OCI-LY7 (cell line): ENCODE measurements around the gene HSP90B1. TPM values are rescaled to one million over a fixed set of nuclear protein-coding genes. Genes with fewer than 3 reads are reported as not detected.

Experiments
- BruUV-seq: library from RNA; stranded (reverse); fragments of 400-500 nt; replicated peaks from 2 replicates; lab custom pipeline; 2021; lab: Mats Ljungman, UMichigan
- CTCF ChIA-PET: fragments of 300-600 bp; sonication (Branson Sonifier 250); formaldehyde crosslinking; loops from one replicate; lab custom pipeline; 2022; ENCODE audit warnings: antibody characterized with exemption; ENCODE audit not compliant: unreplicated experiment; lab: Charles Lee
- POLR2A ChIA-PET: fragments of 300-600 bp; sonication (Branson Sonifier 250); formaldehyde crosslinking; loops from one replicate; lab custom pipeline; 2022; ENCODE audit warnings: antibody characterized with exemption; lab: Charles Lee
- DNase-seq: peaks from one replicate; pipeline ENCODE4 v3.0.0-alpha.2; 2015; ENCODE audit warnings: low spot score
- H2AFZ ChIP-seq: fragments of 200-600 bp; sonication (generic), shearing (Covaris generic); 2 replicates; pipeline ENCODE4 v1.6.1; 2014; ENCODE audit warnings: mild to moderate bottlenecking, antibody characterized with exemption, low read length, moderate library complexity
- H3K27ac ChIP-seq: fragments of 200-600 bp; sonication (generic); 2 replicates; pipeline ENCODE4 v1.5.1; 2014; ENCODE audit warnings: mixed run types, low read depth, mild to moderate bottlenecking, moderate library complexity, low read length, inconsistent platforms; ENCODE audit not compliant: poor library complexity, severe bottlenecking
- H3K36me3 ChIP-seq: fragments of 200-600 bp; sonication (generic); 2 replicates; pipeline ENCODE4 v1.6.1; 2014; ENCODE audit warnings: mild to moderate bottlenecking, antibody characterized with exemption, low read length, moderate library complexity, mixed read lengths; ENCODE audit not compliant: insufficient read depth
- H3K4me1 ChIP-seq: fragments of 200-600 bp; sonication (generic); 2 replicates; pipeline ENCODE4 v1.5.1; 2014; ENCODE audit warnings: mild to moderate bottlenecking, low read length; ENCODE audit not compliant: insufficient read depth, poor library complexity, severe bottlenecking
- H3K4me2 ChIP-seq: fragments of 200-600 bp; sonication (generic); 2 replicates; pipeline ENCODE4 v1.6.1; 2014; ENCODE audit warnings: mild to moderate bottlenecking, low read length
- H3K4me3 ChIP-seq: fragments of 200-600 bp; sonication (generic); 2 replicates; pipeline ENCODE4 v1.5.1; 2014; ENCODE audit warnings: mild to moderate bottlenecking, low read depth, low read length; ENCODE audit not compliant: poor library complexity, severe bottlenecking
- H3K79me2 ChIP-seq: fragments of 200-600 bp; sonication (generic); 2 replicates; pipeline ENCODE4 v1.6.1; 2016; ENCODE audit warnings: low read depth, mild to moderate bottlenecking, low read length, moderate library complexity, mixed read lengths; ENCODE audit not compliant: insufficient read depth
- H3K9me2 ChIP-seq: fragments of 200-600 bp; sonication (generic); 2 replicates; pipeline ENCODE4 v1.6.1; 2016; ENCODE audit warnings: mild to moderate bottlenecking, low read length, mixed read lengths; ENCODE audit not compliant: insufficient read depth
- H3K9me3 ChIP-seq: fragments of 200-600 bp; sonication (generic); 2 replicates; pipeline ENCODE4 v1.6.1; 2014; ENCODE audit warnings: mild to moderate bottlenecking, mixed run types, low read length, mixed read lengths
- H4K20me1 ChIP-seq: fragments of 200-600 bp; sonication (generic); 2 replicates; pipeline ENCODE4 v1.6.1; 2014; ENCODE audit warnings: mild to moderate bottlenecking, antibody characterized with exemption, low read length, moderate library complexity, mixed read lengths; ENCODE audit not compliant: insufficient read depth
- CTCF ChIP-seq: fragments of 200-600 bp; sonication (generic); conservative IDR thresholded peaks from 2 replicates; pipeline ENCODE4 v1.5.1; 2014; ENCODE audit warnings: mild to moderate bottlenecking, antibody characterized with exemption, low read length, moderate library complexity, mixed read lengths
- EZH2phosphoT487 ChIP-seq: fragments of 200-600 bp; sonication (generic); IDR thresholded peaks from 2 replicates; pipeline ENCODE4 v1.6.1; 2018; ENCODE audit warnings: low read depth, borderline replicate concordance, mild to moderate bottlenecking, mixed run types, antibody characterized with exemption, low read length, moderate library complexity, mixed read lengths
- intact Hi-C: fragments of 100-400 bp; cut with micrococcal nuclease; formaldehyde crosslinking; loops from one replicate; pipeline ENCODE4 v1.10.0; 2022; ENCODE audit not compliant: unreplicated experiment
- total RNA-seq, 2 experiments: library from RNA; depleted of rRNA in 1 of 2; stranded (reverse); fragments of >200 nt in 1 of 2; shearing (Covaris generic) in 1 of 2; gene quantifications; 2 replicates each; pipeline ENCODE4 v1.2.3, GENCODE V29; 2014 to 2022

HSP90B1 gene
- total RNA-seq, 2 experiments from 2014 or later = 235 to 304 TPM

DNA sequence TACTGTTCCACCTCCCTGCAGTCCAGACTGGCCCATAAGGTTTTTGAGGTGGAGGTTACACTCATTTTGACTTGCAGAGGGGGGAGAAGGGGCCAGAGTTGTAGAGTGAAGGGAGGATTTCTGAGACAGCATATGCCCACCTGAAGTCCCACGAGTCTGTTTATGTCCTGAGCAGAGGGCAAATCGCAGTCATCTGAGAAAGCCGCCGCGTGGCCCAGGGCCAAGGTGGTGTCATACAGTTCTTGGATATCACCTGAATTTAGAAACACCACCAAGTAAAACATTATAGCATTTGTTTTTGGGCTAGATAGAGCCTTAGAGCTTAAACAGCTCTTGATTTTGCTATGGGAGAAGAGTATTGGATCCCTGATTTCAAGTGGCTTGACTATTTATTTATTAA lies 66.4 kb downstream of the HSP90B1 start:
- Histone ChIP-seq H3K9me3 (no peaks in the 10 kb centered on the region), H3K9me2 (no peaks in the 10 kb centered on the region), H4K20me1 (no peaks in the 10 kb centered on the region), H3K4me2 (no peak overlapping the region), H3K4me3 (no peak overlapping the region), H3K27ac (no peak overlapping the region), H3K79me2 (no peaks in the 10 kb centered on the region), H3K36me3 (no peaks in the 10 kb centered on the region), H2AFZ (no peak overlapping the region), H3K4me1 (no peaks in the 10 kb centered on the region)
- ChIA-PET POLR2A (no interaction called here), CTCF (no interaction called here)
- no peak for TF ChIP-seq EZH2phosphoT487
- no peak for TF ChIP-seq CTCF
- BruUV-seq = no TSS peak
- intact Hi-C loops = no loop called here
- no peak for DNase-seq

DNA sequence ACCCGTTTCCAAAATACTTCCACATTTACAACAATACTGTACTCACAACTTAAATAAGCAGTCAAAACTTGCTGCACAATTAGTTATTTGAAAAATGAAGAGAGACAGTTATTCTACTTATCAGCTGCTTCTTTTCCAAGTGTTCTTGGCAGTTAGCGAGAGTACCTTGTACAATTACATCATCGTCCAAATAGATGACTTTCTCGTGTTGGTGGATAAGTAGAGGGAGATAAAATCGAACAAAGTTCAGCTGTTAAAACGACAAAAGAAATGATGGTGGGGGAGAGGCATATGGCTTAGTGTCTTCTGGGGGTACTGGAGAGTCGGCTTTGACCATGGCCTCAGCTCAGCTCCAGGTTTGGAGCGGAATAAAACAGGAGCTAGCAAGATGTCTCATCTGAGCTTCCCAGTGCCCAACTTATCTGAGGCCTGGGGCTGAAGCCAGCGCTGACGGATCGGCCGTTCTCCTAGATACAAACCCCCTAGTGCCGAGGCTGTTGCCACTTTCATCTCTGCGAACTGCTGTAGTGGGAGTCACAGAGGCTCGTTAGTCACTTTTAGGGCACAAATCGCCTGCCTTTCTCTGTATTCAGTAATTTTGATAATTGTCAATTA lies 67.2 kb downstream of the HSP90B1 start:
- Histone ChIP-seq H3K36me3 (no peaks in the 10 kb centered on the region), H3K4me1 (no peaks in the 10 kb centered on the region), H3K9me2 (no peaks in the 10 kb centered on the region), H3K9me3 (no peaks in the 10 kb centered on the region), H3K27ac (no peak overlapping the region), H2AFZ (no peak overlapping the region), H3K4me2 (no peak overlapping the region), H3K79me2 (no peaks in the 10 kb centered on the region), H4K20me1 (no peaks in the 10 kb centered on the region), H3K4me3 (no peak overlapping the region)
- TF ChIP-seq CTCF = no peak
- intact Hi-C loops = no loop called here
- no TSS peak for BruUV-seq
- no peak for DNase-seq
- CTCF ChIA-PET = no interaction called here
- POLR2A ChIA-PET = interaction anchor here (1.0 kb wide), 1 partner anchor 22 kb away, joined by 3 read pairs; no protein-coding TSS in a partner anchor

Other genes with a start within 250 kb of the HSP90B1 start
- gene NT5DC3, start 89.2 kb upstream of the HSP90B1 start, total RNA-seq (2014; rRNA removed; shearing (Covaris generic)) = 4.6 and 4.7 TPM in 2 replicates
- gene NT5DC3, start 89.2 kb upstream of the HSP90B1 start, total RNA-seq (2022) = 6.2 and 7.5 TPM in 2 replicates
- gene TDG, start 35.5 kb downstream of the HSP90B1 start, total RNA-seq (2014; rRNA removed; shearing (Covaris generic)) = 39.4 and 43.3 TPM in 2 replicates
- gene TDG, start 35.5 kb downstream of the HSP90B1 start, total RNA-seq (2022) = 49.1 and 55.3 TPM in 2 replicates
- gene GLT8D2, start 119.8 kb downstream of the HSP90B1 start, total RNA-seq (2014; rRNA removed; shearing (Covaris generic)) = not detected in 2 replicates
- not detected in 2 replicates for gene GLT8D2, start 119.8 kb downstream of the HSP90B1 start, total RNA-seq (2022)
- gene HCFC2, start 134.1 kb downstream of the HSP90B1 start, total RNA-seq (2014; rRNA removed; shearing (Covaris generic)) = 8.7 and 14.6 TPM in 2 replicates
- gene HCFC2, start 134.1 kb downstream of the HSP90B1 start, total RNA-seq (2022) = 11.8 and 14.2 TPM in 2 replicates
- 21.6 and 30.2 TPM in 2 replicates for gene NFYB, start 207.8 kb downstream of the HSP90B1 start, total RNA-seq (2014; rRNA removed; shearing (Covaris generic))
- gene NFYB, start 207.8 kb downstream of the HSP90B1 start, total RNA-seq (2022) = 38.5 and 40.3 TPM in 2 replicates